Stimulated activated CD8-positive, alpha-beta memory T cell treated with anti-CD3 and anti-CD28 coated beads, Interleukin-7, amount 100 ng/mL, for 1 hour (primary cell): ENCODE results near the gene CA5B.
"Not testable (repeated sequence)": the region's sequence is repeated elsewhere in the genome, so short reads cannot be mapped to it uniquely, and the experiment has no call there.

Experiments
- DNase-seq, 2 donors: peaks; one replicate each; pipeline ENCODE4 v3.0.0-alpha.2; 2020; ENCODE audit warnings: low read depth in 2 of 2

Gene CA5B

GRCh38 chrX:15747626-15748173 lies 9.6 kb downstream of the CA5B start:
- DNase-seq, result no peak

GRCh38 chrX:15748841-15749240 lies 10.8 kb downstream of the CA5B start:
- no peak for DNase-seq

- DNase-seq, result no peak
Measured at GRCh38 chrX:15749642-15750610, 11.9 kb downstream of the CA5B start.

- DNase-seq, result no peak
Measured at GRCh38 chrX:15750611-15751154, 12.6 kb downstream of the CA5B start.

GRCh38 chrX:15751155-15751819 lies 13.2 kb downstream of the CA5B start:
- DNase-seq, result no peak

GRCh38 chrX:15755091-15755490 lies 17.0 kb downstream of the CA5B start:
- DNase-seq, result no peak

- no peak for DNase-seq
Measured at GRCh38 chrX:15758140-15758539, 20.1 kb downstream of the CA5B start.

- DNase-seq, result not testable (repeated sequence)
Measured at GRCh38 chrX:15759886-15760285, 21.8 kb downstream of the CA5B start.

GRCh38 chrX:15761564-15762191 lies 23.6 kb downstream of the CA5B start:
- no peak for DNase-seq

GRCh38 chrX:15769300-15769954 lies 31.4 kb downstream of the CA5B start:
- DNase-seq, result no peak

- no peak for DNase-seq
Measured at GRCh38 chrX:15781961-15782699, 44.1 kb downstream of the CA5B start.

GRCh38 chrX:15785176-15785750 lies 47.2 kb downstream of the CA5B start:
- DNase-seq, result no peak

GRCh38 chrX:15786915-15787314 lies 48.8 kb downstream of the CA5B start:
- DNase-seq, result no peak

- DNase-seq, result peak; percentile 68 to 84
Measured at GRCh38 chrX:15789979-15790768, 52.1 kb downstream of the CA5B start, which contains the start of gene ZRSR2. Gene ZRSR2, plus strand, starts transcription at chrX:15790484. Its CDS starts 12 bp downstream, at chrX:15790496.

- DNase-seq, result no peak
Measured at GRCh38 chrX:15790769-15791290, 52.8 kb downstream of the CA5B start.

- DNase-seq, result no peak
Measured at GRCh38 chrX:15797707-15798106, 59.6 kb downstream of the CA5B start.

- DNase-seq, result no peak
Measured at GRCh38 chrX:15804563-15804962, 66.5 kb downstream of the CA5B start.

- no peak for DNase-seq
Measured at GRCh38 chrX:15808254-15808653, 70.2 kb downstream of the CA5B start.
